ENCODE measurements around the gene PBX2.
"Not testable (repeated sequence)": the region's sequence is repeated elsewhere in the genome, so short reads cannot be mapped to it uniquely, and the experiment has no call there.

The PBX2 gene

DNA sequence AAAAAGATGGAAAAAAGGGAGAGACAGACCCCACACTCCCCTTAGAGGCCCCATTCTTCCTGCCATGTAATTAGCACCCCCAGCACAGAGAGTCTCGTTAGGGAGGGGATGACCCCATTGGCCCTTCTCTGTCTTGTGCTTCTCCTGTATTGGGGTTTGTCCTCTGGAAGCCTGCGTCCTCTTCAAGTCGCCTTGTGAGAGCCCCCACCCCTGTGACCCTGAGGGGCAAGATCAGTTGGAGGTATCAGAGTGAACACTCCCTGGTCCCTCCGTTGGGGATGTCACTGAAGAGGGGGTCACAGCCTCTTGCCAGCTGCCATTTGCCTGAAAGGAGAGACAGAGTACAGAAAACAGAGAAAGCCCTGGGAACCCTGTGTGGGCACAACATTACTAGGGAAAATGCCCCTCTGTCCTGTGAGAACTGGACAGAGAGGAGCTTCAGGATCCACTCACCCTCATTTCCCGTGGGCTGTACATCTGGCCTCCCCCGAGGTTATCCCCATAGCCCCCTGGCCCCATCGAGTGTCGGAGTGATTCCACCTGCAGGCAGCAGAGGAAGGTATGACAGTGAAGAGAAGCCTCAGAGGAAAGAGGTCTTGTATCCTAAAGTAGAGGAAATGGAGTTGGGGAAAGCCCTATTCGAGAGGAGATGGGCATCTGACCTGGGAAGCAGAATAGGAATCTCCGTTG, 3.7 kb downstream of the PBX2 start:
- DNase-seq (ENCODE audit: low read depth): not testable (repeated sequence)

DNA sequence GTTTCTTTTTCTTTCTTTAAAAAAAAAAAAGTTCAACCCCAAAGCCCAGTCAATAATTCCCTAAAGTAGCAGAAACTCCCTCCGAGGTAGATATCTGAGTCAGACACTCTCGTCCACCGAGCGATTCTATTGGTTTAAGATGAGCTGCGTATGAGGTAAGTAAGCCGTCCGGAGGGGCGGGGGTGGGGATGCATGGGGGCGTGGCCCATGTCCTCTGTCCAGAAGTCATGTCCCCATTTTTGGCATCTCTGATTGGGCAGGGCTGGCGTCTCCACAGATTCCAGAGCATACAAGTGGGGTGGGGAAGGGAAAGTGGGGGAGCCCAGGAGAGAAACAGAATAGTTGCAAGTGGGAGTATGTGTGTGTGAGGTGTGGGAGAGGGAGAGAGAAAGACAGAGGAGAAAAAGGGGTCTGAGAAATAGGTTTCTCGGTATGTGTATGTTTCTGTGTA, 4.3 kb downstream of the PBX2 start:
- DNase-seq (ENCODE audit: low read depth): peak; percentile 94

- DNase-seq (ENCODE audit: low read depth): no peak
These were observed 5.8 kb downstream of the PBX2 start, which contains the start of gene AGER for GRCh38 chr6:32184084-32184640. Gene AGER (minus strand): TSS chr6:32184253. CDS start chr6:32184222, 31 bp downstream.

GRCh38 chr6:32183483-32184083, 6.4 kb downstream of the PBX2 start:
- no peak for DNase-seq (ENCODE audit: low read depth)

DNA sequence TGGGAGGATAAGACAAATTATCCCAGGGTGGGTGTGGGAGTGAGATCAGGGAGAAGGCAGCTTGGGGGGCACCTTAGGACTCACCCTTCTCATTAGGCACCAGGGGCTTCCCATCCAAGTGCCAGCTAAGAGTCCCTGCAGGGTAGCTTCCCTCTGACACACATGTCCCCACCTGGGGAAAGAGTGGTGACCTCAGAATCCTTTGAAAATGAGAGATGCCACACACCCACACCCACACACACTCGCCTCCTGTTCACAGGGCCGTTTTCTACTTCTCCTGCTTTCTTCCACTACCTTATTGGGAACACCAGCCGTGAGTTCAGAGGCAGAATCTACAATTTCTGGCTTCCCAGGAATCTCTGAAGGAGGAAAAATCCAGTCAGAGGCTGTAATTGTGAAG, 7.0 kb downstream of the PBX2 start:
- no peak for DNase-seq (ENCODE audit: low read depth)

DNA sequence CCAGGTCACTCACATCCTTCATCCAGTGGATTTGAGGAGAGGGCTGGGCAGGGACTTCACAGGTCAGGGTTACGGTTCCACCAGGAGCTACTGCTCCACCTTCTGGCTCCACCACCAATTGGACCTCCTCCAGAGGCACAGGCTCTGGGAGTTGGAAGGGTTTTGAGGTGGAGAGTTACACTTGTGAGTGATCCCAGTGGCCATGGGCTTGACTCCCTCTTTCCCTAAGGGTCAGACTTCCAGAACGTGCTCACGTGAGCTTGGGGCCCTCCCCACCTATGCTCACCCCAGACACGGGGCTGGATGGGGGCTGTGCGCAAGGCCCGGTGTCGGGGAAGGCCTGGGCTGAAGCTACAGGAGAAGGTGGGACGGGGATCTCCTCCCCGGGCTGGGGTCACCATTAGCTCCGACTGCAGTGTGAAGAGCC, 7.4 kb downstream of the PBX2 start:
- no peak for DNase-seq (ENCODE audit: low read depth)

DNA sequence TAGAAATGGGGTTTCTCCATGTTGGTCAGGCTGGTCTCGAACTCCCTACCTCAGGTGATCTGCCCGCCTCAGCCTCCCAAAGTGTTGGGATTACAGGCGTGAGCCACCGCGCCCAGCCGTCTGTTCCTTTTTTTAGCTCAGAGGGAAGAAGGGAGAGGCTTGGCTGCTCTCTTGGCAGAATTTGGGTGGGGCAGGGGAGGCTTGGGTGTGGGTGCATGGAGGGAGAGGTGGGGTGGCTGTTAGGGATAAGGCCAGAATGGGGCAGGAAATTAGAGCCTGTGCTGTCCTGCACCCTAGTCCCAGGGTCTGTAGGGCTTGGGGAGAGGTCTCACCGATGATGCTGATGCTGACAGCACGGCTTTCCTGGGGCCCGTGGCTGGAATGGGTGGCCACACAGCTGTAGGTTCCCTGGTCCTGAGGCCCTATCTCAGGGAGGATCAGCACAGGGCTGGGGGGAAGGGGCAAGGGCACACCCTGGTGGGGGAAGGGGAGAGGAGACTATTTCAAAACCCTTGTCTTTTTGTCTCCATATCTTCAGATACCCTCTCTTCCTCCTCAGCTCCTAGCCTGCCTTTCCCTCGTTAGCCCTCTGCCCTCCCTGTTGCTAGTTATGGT, 8.0 kb downstream of the PBX2 start:
- DNase-seq (ENCODE audit: low read depth): no peak

DNA sequence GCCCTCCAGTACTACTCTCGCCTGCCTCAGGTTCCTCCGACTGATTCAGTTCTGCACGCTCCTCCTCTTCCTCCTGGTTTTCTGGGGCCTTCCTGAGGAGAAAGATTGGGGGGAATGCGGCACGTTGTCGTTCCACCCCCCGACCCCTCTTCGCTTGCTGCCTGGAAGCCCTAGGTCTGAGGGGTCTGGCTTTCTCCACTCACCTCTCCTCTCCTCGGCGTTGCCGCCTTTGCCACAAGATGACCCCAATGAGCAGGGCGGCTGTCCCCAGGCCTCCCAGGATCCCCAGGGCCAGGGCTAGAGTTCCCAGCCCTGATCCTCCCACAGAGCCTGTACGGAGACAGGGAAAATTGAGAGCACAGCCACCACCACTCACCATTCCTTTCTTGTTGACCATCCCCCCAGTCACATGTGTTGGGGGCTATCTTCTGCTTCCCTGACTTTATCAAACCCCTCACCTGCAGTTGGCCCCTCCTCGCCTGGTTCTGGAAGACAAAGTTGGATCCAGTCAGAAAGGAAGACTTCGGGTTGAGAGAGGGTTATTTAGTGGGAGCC, 8.8 kb downstream of the PBX2 start:
- DNase-seq (ENCODE audit: low read depth): no peak

GRCh38 chr6:32179766-32180405, 10.1 kb downstream of the PBX2 start:
- no peak for DNase-seq (ENCODE audit: low read depth)

GRCh38 chr6:32178547-32179440, 11.2 kb downstream of the PBX2 start:
- DNase-seq (ENCODE audit: low read depth): peak; percentile 24

GRCh38 chr6:32177788-32178546, 12.0 kb downstream of the PBX2 start, which contains the start of gene RNF5:
Gene RNF5 (plus strand): TSS chr6:32178405. CDS start chr6:32178512, 107 bp downstream.
- DNase-seq (ENCODE audit: low read depth): peak; percentile 100

DNA sequence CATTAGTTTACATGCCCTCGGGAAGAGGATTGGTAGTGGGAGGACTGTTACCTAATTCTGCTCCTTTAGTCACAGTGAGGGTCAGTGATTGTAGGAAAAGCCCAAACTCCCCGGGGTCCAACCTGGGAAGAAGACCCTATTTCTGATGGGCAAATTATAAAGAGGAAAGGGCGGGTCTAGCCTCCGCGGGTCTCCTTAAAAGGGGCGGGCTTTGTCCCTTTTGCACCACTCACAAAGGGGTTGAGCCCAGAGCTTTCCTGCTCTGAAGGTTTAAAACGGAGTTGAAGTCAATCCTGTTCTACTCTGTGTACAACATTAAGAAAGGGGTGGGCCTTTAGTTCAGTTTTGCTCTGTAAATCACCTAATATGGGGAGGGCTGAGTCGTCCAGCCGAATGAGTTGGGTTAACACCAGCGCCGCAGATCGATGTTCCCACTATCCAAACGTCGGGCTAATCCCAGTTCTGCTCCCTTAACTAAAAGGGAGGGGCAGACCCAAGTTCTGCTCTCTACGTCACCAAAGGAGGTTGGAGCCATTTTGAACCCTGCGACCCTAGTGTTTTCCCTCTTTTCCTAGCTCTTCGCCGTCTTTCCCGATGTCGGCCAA, 12.7 kb downstream of the PBX2 start:
- peak; percentile 74 for DNase-seq (ENCODE audit: low read depth)

DNA sequence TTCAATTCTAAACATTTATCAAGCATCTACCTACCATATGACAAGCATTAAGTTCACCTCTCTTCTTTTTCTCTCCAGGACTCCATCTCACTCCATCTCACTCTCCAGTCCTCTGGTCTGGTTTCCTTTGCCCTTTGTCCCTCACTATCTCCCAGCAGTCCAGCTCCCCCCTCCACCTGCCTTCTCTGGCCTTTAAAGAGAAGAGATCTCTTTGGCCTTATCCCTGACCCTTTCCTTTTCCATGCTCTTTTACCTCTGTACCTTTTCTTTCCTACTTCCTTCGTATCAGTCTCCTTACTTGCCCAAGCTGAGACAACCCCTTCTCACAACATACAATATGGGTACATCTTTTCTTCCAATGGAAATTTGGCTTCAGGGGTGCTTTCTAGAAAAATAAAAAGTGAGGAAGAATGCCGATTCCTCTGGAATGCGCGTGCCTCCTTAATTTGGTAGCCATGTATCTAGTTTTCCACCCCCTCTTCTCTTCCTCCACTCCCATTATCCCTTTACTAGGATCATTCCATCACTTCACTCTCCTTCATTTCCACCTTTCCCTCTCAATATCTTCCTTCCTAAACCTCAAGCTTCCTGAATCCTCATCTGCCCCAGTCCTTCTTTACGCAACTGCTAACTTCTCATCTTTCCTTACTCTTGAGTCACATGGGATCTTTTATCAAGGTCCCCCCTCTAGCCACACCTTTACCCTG, 13.4 kb downstream of the PBX2 start:
- DNase-seq (ENCODE audit: low read depth): peak; percentile 82

GRCh38 chr6:32175711-32176475, 14.1 kb downstream of the PBX2 start, which contains the start of gene AGPAT1:
Gene AGPAT1 (minus strand): TSS chr6:32176084. CDS start chr6:32171496, 4,588 bp downstream.
- DNase-seq (ENCODE audit: low read depth): peak; percentile 97

- no peak for DNase-seq (ENCODE audit: low read depth)
These were observed 14.7 kb downstream of the PBX2 start for GRCh38 chr6:32175322-32175710.

- no peak for DNase-seq (ENCODE audit: low read depth)
These were observed 15.6 kb downstream of the PBX2 start for GRCh38 chr6:32174416-32174815.

DNA sequence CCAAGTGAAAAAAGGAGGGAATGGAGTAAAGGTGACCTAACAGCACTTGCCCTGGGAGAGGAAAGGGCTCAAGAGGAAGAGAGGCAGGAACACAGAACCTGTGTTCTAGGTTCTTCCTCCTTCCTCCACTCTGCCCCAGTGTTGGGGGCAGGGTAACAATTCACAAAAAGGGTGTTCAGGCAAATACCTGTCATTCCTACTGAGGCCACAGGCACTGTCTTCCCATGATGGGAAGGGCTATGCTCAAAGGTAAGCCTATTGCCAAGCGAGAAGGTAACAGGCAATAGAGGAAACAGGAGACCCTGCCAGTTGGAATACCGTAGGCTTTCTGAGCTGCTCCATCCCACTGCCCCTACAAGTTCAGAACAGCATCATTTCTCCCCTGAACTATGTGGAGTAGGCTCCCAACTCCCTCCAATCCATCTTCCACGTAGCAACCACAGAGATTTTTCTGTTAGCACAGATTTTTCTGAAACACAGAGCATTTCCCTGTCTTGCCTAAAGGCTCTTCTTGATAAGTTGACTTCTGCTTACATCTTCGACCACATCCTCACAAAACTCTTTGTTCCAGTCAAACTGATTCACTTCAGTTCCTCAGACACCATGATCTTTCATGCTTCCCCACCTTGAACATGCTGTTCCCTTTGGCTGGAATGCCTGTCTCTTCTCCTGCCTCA, 16.8 kb downstream of the PBX2 start:
- DNase-seq (ENCODE audit: low read depth): no peak

- DNase-seq (ENCODE audit: low read depth): no peak
These were observed 18.8 kb downstream of the PBX2 start for GRCh38 chr6:32171234-32171633.

Measured in iris pigment epithelial cell (primary cell).